HG03045 (cell line): Measurements from ENCODE around the gene MILR1.

ENCODE experiments used
- ATAC-seq: cut with Tn5 transposase; IDR thresholded peaks from one replicate; pipeline ENCODE4 v1.9.1; 2021; ENCODE audit warnings: mild to moderate bottlenecking, moderate library complexity; ENCODE audit not compliant: unreplicated experiment

MILR1 gene

DNA sequence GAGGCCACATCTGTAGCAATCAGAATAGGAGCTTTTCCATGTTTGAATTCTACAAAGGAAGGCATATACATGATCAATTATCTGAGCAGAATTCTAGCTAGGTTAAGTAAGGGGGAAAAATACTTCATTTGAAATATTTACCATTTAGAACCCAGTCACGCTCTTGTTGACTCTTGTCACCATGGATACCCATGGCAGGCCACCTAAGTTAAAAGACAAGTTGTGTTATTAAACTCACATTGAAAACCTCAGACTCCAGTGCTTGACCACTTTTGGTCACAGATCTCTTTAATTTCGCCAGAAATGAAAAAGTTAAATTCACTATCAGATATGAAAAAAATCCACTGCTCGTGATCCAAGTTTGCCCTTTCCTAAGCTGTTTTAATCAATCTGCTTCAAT lies 53.1 kb downstream of the MILR1 start:
- ATAC-seq, result no peak

DNA sequence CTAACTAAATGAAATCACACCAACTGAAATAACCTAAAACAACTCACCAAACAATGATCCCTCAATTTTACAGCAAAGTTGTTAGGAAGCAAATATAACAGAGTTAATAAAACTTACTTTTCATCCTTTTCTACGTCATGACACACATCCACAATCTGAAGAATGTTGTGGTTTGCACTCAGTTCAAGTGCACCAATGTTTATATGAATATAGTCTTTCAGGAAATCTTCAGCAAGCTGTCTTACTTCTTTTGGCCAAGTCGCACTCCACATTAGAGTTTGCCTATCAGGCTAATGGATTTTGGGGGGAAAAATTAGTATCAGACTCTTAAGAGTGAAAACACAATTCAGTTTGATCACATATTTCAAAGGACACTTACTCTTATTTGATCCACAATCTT lies 53.9 kb downstream of the MILR1 start:
- no peak for ATAC-seq

GRCh38 chr17:64503341-64503740 lies 54.4 kb downstream of the MILR1 start:
- no peak for ATAC-seq

DNA sequence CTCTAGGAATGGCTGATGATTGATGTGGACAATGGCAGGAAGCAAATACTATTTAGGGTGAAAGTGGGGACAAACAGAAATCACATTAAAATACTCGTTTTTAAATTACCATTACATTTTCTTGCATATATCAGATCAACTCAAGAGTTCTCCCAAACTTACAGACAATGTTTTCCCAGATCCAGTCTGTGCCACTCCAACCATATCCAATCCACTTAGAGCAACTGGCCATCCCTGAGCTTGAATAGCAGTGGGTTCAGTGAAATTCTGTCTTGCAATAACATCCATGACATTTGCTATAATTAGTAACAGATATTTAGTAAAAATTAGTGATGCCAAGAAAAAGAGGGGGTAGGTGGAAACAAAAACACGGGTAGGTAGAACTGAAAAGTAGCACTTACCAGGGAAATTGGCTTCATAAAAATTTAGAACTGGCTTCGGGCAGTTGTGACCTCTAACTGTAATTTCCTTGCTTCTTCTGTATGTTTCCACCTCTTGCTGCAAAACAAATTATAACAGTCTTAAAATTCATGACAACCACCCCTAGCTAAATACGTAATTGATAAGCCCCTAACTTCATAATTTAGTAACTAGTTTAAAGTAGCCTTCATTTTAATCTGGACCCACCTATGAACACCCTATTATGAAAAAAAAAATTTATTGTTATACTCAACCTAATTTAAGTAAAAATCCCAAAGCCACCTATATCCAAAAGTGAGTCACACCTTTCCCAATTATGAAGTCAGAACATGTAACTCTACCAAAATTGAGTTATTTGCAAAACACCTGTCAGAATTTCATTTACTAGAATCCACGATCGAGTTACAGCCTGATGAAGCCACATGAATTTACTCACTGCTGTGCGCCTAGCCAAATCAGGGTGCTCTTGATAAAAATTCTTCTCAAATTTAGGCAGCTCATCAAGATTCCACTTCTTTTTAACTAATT lies 55.2 kb downstream of the MILR1 start:
- ATAC-seq, result no peak

DNA sequence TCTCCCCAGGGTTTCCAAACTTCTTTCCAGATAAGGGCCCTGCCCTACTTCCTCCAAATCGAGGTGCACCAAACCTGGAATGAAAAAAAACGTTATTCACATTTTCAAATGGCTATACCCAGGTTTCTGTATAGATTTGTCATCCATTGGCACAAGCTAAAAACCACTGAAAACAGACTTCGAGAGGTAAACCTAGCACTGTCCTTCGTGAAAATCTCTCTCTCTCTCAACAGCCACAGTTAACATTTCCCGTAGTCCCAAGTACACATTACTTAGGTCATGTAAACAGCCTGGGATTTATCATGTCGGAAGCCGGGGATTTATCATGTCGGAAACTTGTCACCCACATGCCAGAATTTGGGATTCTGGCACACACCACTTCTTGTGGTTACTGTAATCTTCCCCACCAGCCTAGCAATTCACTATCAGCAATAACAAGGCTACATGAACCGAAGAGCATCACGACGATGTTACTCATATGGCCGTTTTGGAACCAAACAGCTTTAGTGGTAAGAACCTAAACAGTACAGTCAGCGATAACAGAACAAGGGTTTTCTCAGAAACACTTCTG lies 55.9 kb downstream of the MILR1 start:
- no peak for ATAC-seq

DNA sequence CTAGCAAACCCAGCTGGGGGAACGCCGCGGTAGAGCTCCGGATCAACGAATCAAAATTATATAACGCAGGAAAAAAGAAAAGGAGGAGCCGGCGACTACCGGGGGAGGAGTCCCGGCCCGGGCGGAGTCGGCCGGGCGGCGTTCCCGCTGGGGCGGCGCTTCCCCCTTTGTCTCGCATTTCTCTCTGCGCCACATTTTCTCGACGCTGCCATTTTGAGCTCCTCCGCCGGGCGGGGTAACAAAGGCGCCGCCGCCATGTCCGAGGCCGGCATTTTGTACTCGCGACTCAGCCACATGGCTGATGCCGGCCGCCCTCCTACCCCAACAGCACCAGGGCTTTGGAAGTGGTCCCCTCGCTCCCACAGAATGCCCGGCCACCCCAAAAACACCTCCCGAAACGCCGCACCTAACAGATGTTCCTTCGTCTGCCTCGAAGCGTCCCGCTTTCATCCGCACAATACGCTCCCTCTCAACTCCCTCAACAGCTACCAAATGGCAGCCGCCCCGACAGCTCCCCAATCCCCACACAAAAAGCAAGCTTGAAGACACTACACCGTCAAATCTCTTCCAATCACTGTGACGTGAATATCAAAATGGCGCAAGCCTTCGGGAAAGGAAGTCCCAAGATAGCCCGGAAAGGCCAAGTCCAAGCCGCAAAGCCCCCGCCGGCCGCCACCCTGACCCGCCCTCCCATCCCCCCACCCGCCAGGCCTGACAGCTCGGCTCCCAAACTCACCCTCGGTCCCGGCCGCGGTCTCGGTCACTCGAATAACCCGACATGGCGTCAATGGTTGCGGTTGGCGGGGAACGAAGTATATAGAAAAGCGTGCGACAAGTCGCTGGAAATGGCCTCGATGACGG lies 56.7 kb downstream of the MILR1 start:
- peak; percentile 24 for ATAC-seq

GRCh38 chr17:64506201-64506575 lies 57.3 kb downstream of the MILR1 start, which contains the start of gene DDX5:
Gene DDX5, minus strand, starts transcription at chr17:64506289. Its CDS starts 170 bp downstream, at chr17:64506119.
- peak; percentile 66 for ATAC-seq

GRCh38 chr17:64506576-64507412 lies 57.9 kb downstream of the MILR1 start, which contains the start of gene CEP95:
Gene CEP95, plus strand, starts transcription at chr17:64506977. Its CDS starts 121 bp downstream, at chr17:64507098.
- ATAC-seq, result peak; percentile 55

DNA sequence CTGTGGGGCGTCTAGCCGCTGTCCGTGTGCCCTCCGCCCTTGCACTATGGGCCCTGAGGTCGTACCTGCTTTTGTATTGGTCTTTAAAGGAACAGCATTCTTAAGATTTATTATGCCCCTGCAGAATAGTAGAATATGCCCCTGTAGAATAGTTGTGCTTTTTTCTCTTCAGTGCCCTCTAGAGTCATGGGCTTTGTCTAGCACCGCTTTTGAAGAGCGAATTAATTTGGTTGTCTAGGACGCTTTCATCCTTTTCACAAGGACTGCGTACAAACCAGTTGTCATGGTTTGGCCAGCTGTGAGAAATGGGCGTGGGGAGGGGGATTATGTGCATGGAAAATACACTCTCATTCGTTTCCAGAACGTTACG lies 58.5 kb downstream of the MILR1 start:
- ATAC-seq, result peak; percentile 16

DNA sequence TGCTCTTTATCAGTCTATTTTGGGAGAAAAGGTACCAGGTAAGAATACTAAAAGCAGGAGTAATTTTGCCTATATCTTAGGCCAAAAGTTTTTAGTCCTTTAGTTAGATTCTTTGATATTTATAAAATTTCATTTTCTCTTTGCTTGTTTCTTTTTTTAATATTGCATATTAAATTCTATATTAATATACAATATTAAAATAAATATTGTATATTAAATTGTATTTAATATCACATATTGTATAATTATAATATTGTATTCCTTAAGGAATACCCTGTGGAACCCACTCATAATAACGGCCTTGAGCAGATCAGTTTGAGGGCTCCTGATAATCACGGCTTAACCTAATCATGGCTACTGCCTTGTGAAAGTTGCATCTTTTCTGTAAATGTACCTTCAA lies 59.8 kb downstream of the MILR1 start:
- ATAC-seq, result no peak

DNA sequence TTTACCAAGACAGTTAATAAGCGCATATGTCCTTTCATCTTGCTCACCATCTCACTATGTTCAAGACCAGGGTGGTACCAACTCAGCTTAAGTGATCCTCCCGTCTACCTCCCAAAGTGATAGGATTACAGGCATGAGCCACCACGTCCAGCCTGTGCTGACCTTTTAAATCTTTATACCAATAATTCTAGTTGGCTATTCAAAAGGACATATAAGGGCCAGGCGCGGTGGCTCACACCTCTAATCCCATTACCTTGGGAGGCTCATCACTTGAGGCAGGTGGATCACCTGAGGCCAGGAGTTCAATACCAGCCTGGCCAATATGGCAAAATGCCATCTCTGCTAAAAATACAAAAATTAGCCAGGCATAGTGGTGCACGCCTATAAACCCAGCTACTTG lies 60.3 kb downstream of the MILR1 start:
- ATAC-seq, result no peak

DNA sequence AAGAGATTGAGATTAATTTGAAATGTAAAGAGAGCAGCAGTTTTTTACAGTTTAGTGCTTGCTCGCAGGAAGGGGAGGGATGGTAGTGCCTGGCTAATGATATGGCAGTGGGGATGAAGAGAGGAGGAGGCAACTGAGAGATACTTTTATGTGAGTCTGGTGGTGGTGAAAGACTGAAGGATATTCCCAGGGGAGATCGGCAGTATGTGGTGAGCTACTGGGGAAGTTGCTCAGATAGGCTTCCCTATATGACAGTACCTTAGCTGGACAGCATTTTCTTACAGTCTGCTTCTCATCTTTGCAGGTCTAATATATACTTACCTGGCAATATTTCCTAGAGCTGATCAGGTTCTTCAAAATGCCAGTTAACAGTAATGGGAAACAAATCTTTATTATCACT lies 66.5 kb downstream of the MILR1 start:
- no peak for ATAC-seq

DNA sequence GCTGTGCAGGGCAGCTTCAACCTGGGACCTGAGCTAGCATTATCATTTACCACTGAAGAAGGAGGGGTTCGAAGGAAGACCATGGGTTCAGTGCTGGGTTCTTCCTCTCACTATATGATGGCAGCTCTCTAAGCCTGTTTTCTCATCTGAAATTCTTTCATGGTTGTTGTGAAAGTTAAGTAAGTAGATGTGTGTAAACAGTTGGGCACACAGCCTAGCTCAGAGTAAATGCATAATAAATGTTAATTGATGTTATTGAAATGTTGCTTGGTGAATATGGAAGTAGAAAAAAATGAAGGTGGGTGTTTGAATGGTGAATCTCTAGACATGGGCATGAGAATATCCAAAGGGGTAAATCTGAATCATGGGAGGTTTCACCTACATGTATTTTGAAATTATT lies 66.9 kb downstream of the MILR1 start:
- ATAC-seq, result no peak
